Fibroblast of lung (primary cell): ENCODE results near the gene COL15A1. TPM values are rescaled to one million over a fixed set of nuclear protein-coding genes. Genes with fewer than 3 reads are reported as not detected.

Experiments used
- DNase-seq, 2 donors: peaks; one replicate each; pipeline versions ENCODE4 v3.0.0 to v3.0.0-alpha.2; 2010; ENCODE audit warnings: low read depth in 2 of 2
- H2AFZ ChIP-seq: 2 replicates; pipeline ENCODE4 v1.5.1; 2012; ENCODE audit warnings: low read length, control low read depth, inconsistent platforms
- H3K27ac ChIP-seq: 2 replicates; pipeline ENCODE4 v1.5.1; 2011; ENCODE audit warnings: low read length, control low read depth; ENCODE audit not compliant: insufficient read depth
- H3K27me3 ChIP-seq: 2 replicates; pipeline ENCODE4 v1.5.1; 2011; ENCODE audit warnings: mild to moderate bottlenecking, low read length; ENCODE audit not compliant: control insufficient read depth, insufficient read depth
- H3K36me3 ChIP-seq: 2 replicates; pipeline ENCODE4 v1.5.1; 2011; ENCODE audit warnings: low read length; ENCODE audit not compliant: control insufficient read depth, insufficient read depth
- H3K4me1 ChIP-seq: 2 replicates; pipeline ENCODE4 v1.5.1; 2011; ENCODE audit warnings: low read length; ENCODE audit not compliant: control insufficient read depth, insufficient read depth; ENCODE audit errors: extremely low read depth
- H3K4me2 ChIP-seq: 2 replicates; pipeline ENCODE4 v1.5.1; 2011; ENCODE audit warnings: low read length, control low read depth; ENCODE audit not compliant: insufficient read depth; ENCODE audit errors: extremely low read depth
- H3K4me3 ChIP-seq, 4 experiments: fragments of 200-600 bp in 1 of 4; sonication (generic) in 1 of 4; replicated peaks in 1 of 4; 2 replicates each; pipeline ENCODE4 v1.5.1; 2011 to 2016; ENCODE audit warnings: low read length in 4 of 4, low read depth in 3 of 4, mild to moderate bottlenecking in 3 of 4, control low read depth in 2 of 4, inconsistent platforms in 1 of 4, mixed read lengths in 1 of 4; ENCODE audit not compliant: insufficient read depth in 1 of 4; ENCODE audit errors: control extremely low read depth in 1 of 4
- H3K79me2 ChIP-seq: 2 replicates; pipeline ENCODE4 v1.5.1; 2012; ENCODE audit warnings: mild to moderate bottlenecking, low read length, inconsistent platforms; ENCODE audit not compliant: control insufficient read depth, insufficient read depth
- H3K9ac ChIP-seq: 2 replicates; pipeline ENCODE4 v1.5.1; 2011; ENCODE audit warnings: mild to moderate bottlenecking, low read length, control low read depth; ENCODE audit not compliant: insufficient read depth
- H3K9me3 ChIP-seq: 2 replicates; pipeline ENCODE4 v1.5.1; 2012; ENCODE audit warnings: low read depth, low read length; ENCODE audit not compliant: control insufficient read depth, insufficient read depth
- H4K20me1 ChIP-seq: 2 replicates; pipeline ENCODE4 v1.5.1; 2011; ENCODE audit warnings: low read length; ENCODE audit not compliant: control insufficient read depth, insufficient read depth; ENCODE audit errors: extremely low read depth
- EZH2 ChIP-seq: IDR thresholded peaks from 2 replicates; pipeline ENCODE4 v1.5.1; 2012; ENCODE audit warnings: low read length, control low read depth, mild to moderate bottlenecking; ENCODE audit errors: missing control alignments
- polyA plus RNA-seq, 2 donors: library from polyadenylated mRNA; depleted of rRNA in 1 of 2; stranded (reverse) in 1 of 2; unstranded in 1 of 2; fragments of >200 nt; gene quantifications; 2 replicates each; pipeline ENCODE4 v1.2.1, GENCODE V29; 2011 to 2012; ENCODE audit warnings: missing spikeins in 1 of 2
- total RNA-seq: library from RNA; depleted of rRNA; stranded (reverse); fragments of >200 nt; gene quantifications from 2 replicates; pipeline ENCODE4 v1.2.1, GENCODE V29; 2014
- TF ChIP-seq, protein P1 (sequence below), 2 donors: IDR thresholded peaks in 1 of 2; conservative IDR thresholded peaks in 1 of 2; 1 replicate in 1 of 2; 2 replicates in 1 of 2; pipeline ENCODE4 v1.5.1; 2011 to 2012; ENCODE audit warnings: low read length in 2 of 2, control low read depth in 1 of 2, inconsistent platforms in 1 of 2, low read depth in 1 of 2, mild to moderate bottlenecking in 1 of 2

Gene COL15A1
- total and polyA plus RNA-seq, 2 donors (not counting 1 experiment from before 2014, with no cell fraction given), result 13.3 to 41.0 TPM

- Histone ChIP-seq H3K27me3 (no peaks in the 10 kb centered on the region), H2AFZ (no peak overlapping the region), H3K9ac (no peak overlapping the region), H3K27ac (no peak overlapping the region), H3K79me2 (no peaks in the 10 kb centered on the region), H4K20me1 (no peaks in the 10 kb centered on the region), H3K9me3 (no peaks in the 10 kb centered on the region), H3K4me3 (no peak overlapping the region), H3K36me3 (no peaks in the 10 kb centered on the region), H3K4me1 (peaks cover 3% of the 10 kb centered on the region), H3K4me2 (no peak overlapping the region)
- TF ChIP-seq, protein P1, sequence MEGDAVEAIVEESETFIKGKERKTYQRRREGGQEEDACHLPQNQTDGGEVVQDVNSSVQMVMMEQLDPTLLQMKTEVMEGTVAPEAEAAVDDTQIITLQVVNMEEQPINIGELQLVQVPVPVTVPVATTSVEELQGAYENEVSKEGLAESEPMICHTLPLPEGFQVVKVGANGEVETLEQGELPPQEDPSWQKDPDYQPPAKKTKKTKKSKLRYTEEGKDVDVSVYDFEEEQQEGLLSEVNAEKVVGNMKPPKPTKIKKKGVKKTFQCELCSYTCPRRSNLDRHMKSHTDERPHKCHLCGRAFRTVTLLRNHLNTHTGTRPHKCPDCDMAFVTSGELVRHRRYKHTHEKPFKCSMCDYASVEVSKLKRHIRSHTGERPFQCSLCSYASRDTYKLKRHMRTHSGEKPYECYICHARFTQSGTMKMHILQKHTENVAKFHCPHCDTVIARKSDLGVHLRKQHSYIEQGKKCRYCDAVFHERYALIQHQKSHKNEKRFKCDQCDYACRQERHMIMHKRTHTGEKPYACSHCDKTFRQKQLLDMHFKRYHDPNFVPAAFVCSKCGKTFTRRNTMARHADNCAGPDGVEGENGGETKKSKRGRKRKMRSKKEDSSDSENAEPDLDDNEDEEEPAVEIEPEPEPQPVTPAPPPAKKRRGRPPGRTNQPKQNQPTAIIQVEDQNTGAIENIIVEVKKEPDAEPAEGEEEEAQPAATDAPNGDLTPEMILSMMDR (conservative IDR thresholded peaks at IDR 0.05 in 1 of 2, IDR thresholded peaks at IDR 0.05 in 1 of 2; ENCODE audit: low read depth in 1 of 2, low read length in 2 of 2), result no peak
- DNase-seq, result no peak
Measured at GRCh38 chr9:98915599-98915998, 28.1 kb upstream of the COL15A1 start.

DNA sequence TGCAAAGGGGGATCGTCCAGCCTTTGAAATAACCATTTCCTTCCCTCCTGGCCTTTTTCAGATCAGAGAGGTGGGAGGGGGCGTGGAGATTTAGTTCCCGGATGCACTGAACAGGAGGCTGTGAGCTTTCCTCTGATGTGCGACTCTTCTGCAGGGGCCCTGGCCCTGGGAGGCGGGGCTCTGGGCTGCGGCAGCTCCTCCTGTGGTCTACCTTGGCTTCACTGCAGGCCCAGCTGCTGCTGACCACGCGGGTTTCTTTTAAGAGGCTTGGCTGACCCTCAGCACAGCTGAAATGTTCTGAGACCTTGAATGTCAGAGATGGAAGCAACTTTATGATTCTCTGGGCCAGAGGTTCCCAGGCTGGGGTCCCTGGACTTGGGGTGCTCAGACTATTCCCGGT lies 27.0 kb upstream of the COL15A1 start:
- Histone ChIP-seq H3K9ac (no peak overlapping the region), H3K79me2 (no peaks in the 10 kb centered on the region), H3K36me3 (no peaks in the 10 kb centered on the region), H4K20me1 (no peaks in the 10 kb centered on the region), H3K4me2 (no peak overlapping the region), H3K4me3 (no peak overlapping the region), H3K9me3 (no peaks in the 10 kb centered on the region), H3K27ac (no peak overlapping the region), H3K4me1 (peaks cover 3% of the 10 kb centered on the region), H2AFZ (no peak overlapping the region), H3K27me3 (no peaks in the 10 kb centered on the region)
- TF ChIP-seq, protein P1 (conservative IDR thresholded peaks at IDR 0.05 in 1 of 2, IDR thresholded peaks at IDR 0.05 in 1 of 2; ENCODE audit: low read depth in 1 of 2, low read length in 2 of 2), result no peak
- no peak for TF ChIP-seq EZH2
- peak; percentile 42 to 67 for DNase-seq

DNA sequence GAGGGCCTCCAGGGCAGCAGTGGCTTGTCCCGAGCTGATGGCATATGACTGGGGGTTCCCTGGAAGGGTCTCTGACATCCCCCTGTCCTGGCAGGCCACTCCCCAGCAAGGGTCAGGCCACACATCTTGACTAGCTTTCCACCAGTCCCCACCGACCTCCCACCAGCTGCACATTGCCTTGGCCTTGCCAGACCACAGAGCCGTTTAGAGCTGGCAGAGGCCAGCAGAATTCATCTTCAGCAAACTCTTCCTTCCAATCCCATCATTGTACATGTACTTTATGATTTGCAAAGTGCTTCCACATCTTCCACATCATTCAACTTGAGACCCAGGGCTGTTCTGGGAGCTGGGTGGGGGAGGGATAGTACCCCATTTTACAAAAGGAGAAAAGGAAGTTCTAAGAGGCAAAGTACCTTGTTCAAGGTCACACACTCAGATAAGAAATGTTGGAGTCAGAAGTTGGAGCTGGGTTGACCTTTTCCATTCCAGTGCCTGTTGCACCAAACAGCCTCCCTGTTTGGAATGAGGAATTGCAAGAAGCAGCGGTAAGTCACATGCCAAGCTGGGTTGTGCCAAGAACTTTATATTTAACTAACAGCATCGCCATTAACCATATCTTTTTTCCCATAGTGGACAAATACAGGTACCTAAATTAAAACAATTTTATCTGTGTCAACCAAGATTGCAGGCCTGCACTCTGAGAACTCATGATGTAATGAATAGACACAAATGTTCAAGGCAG lies 25.8 kb upstream of the COL15A1 start:
- Histone ChIP-seq H3K4me2 (no peak overlapping the region), H3K9ac (no peak overlapping the region), H2AFZ (no peak overlapping the region), H3K27me3 (no peaks in the 10 kb centered on the region), H4K20me1 (no peaks in the 10 kb centered on the region), H3K27ac (no peak overlapping the region), H3K4me3 (no peak overlapping the region), H3K4me1 (peaks cover 6% of the 10 kb centered on the region), H3K36me3 (no peaks in the 10 kb centered on the region), H3K9me3 (no peaks in the 10 kb centered on the region), H3K79me2 (no peaks in the 10 kb centered on the region)
- DNase-seq, result no peak
- no peak for TF ChIP-seq EZH2
- TF ChIP-seq, protein P1 (conservative IDR thresholded peaks at IDR 0.05 in 1 of 2, IDR thresholded peaks at IDR 0.05 in 1 of 2; ENCODE audit: low read depth in 1 of 2, low read length in 2 of 2), result no peak
